ENCODE data around the gene HERC6.
"Not testable (repeated sequence)": the region's sequence is repeated elsewhere in the genome, so short reads cannot be mapped to it uniquely, and the experiment has no call there.

HERC6 gene

DNA sequence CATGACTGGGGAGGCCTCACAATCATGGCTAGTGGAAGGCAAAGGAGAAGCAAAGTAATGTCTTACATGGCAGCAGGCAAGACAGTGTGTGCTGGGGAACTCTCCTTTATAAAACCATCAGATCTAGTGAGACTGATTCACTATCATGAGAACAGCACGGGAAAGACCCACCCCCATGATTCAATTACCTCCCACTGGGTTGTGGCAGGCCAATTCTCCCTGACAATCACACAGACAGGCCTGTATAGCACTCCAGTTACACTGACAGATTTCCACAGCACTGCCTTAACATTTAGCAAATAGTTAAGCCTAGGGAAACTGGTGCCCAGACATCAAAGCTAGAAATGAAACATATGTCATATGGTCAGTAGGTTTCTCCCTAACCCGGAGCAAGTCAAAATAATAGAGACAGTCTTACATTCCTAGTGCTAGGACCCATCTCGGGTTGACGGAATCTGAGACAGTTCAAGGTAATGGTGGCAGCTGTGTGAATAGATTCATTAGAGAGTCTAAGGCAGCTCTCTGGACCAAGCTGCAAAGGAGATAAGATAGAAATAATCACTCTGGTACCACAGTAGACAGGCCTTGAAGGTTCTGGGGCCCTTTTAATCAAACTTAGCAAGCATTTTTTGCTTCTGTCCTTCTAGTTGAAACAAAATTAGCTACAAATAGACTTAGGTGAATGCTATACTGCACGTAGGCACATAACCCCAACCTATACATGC lies 68.9 kb downstream of the HERC6 start:
- no peak for DNase-seq (ENCODE audit: low read depth)

DNA sequence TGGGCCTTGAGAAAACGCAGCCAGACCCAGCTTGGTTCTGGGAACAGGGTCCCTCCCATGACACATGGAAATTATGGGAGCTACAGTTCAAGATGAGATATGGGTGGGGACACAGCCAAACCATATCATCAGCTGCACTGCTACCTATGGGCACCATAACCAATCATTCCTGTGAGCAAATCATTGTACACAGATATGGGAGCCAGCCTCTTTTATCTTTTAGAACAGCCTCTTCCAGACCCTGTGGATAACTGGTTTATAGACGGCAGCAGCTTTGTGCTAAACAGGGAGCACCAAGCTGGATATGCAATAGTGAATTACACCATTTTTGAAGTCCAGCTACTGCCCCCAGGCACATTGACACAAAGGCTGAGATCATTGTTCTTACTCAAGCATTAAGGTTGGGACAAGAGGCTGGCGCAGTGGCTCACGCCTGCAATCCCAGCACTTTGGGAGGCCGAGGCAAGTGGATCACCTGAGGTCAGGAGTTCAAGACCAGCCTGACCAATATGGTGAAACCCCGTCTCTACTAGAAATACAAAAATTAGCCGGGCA lies 69.6 kb downstream of the HERC6 start:
- not testable (repeated sequence) for DNase-seq (ENCODE audit: low read depth)

DNA sequence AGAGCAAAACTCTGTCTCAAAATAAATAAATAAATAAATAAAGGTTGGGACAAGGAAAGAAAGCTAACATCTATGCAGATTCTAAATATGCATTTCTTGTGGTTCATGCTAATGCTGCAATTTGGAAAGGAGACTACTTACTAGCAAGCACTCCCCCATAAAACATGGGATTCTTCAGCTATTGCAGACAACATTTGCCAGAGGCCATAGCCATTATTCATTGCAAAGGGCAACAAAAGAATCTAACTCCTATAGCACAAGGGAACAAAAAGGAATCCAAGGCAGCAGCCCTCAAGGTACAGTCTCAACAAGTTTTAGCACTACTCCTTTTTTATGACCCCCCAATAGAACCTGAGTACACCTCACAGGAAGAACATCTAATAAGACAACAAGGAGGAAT lies 70.2 kb downstream of the HERC6 start:
- DNase-seq (ENCODE audit: low read depth) = no peak

DNA sequence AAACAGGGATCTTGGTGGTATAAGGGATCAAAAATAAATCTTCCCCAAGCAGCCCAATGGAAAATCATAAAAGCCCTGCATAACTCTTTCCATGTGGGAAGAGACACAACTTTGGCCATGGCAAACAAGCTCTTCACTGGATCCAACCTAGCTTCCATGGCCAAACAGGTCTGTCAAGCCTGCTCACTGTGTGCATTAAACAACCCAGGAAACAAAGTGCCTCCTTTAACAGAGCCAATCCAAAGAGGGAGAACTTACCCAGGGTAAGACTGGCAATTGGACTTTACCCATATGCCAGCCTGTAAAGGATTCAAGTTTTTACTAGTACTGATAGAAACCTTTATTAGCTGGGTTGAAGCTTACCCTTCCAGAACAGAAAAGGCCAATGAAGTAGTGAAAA lies 70.6 kb downstream of the HERC6 start:
- DNase-seq (ENCODE audit: low read depth) = no peak

DNA sequence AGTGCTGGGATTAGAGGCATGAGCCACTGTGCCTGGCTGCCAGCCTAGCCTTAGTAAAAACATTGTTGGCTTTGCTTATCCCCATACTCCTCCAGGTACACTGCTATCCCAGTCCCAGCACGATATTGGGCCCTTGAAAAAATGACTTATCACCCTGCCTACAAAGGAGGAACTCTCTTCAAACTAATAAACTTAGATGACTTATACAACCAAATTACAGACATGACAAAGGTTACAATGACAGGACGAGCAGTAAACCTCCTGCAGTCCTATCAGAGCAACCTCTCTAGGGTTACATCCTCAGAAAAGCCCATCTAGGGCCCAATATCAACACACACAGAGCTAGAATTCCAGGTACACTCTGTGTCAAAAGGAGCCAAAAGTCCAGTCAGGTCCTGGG lies 72.6 kb downstream of the HERC6 start:
- DNase-seq (ENCODE audit: low read depth) = no peak

DNA sequence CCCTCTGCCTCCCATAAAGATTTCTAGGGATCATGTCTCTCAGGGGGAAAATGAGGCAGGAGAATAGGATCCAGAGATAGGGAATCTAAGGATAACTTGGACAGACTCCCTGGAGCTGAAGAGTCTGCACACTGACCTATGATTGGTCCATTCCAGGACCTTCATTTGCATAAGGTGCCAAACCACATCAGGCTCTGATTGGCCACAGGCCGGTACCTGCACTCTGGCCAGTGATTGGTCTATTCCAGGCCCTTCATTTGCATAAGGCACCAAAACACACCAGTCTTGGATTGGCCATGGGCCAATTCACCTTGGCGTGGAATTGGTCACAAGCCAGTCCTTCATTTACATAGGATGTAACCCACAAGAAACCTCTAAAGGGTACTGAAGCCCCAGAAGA lies 74.3 kb downstream of the HERC6 start:
- no peak for DNase-seq (ENCODE audit: low read depth)

DNA sequence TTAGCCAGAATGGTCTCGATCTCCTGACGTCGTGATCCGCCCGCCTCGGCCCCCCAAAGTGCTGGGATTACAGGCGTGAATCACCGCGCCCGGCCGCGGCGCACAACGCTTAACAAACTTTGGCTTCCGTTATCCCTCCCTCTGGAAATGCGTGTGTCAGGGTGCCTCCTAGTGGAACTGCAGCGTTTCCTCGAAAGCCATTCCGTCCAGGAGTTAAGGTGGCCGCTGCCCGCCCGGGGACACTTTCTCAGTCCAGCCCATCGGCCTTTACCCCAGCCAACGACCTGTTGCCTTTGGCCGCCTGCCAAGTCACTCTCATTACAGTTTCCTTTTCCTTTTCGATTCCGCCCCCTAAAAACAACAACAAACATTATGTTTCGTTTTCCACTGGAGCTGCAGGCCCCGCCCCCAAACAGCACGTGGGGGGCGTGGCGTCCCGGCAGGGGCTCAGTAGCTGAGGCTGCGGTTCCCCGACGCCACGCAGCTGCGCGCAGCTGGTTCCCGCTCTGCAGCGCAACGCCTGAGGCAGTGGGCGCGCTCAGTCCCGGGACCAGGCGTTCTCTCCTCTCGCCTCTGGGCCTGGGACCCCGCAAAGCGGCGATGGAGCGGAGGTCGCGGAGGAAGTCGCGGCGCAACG lies 78.1 kb downstream of the HERC6 start, which contains the start of gene HERC5:
TSS of gene HERC5 (plus strand) at position 450 of the 637 bp plus-strand sequence. CDS start at position 601, 151 bp downstream.
- peak; percentile 87 for DNase-seq (ENCODE audit: low read depth)

DNA sequence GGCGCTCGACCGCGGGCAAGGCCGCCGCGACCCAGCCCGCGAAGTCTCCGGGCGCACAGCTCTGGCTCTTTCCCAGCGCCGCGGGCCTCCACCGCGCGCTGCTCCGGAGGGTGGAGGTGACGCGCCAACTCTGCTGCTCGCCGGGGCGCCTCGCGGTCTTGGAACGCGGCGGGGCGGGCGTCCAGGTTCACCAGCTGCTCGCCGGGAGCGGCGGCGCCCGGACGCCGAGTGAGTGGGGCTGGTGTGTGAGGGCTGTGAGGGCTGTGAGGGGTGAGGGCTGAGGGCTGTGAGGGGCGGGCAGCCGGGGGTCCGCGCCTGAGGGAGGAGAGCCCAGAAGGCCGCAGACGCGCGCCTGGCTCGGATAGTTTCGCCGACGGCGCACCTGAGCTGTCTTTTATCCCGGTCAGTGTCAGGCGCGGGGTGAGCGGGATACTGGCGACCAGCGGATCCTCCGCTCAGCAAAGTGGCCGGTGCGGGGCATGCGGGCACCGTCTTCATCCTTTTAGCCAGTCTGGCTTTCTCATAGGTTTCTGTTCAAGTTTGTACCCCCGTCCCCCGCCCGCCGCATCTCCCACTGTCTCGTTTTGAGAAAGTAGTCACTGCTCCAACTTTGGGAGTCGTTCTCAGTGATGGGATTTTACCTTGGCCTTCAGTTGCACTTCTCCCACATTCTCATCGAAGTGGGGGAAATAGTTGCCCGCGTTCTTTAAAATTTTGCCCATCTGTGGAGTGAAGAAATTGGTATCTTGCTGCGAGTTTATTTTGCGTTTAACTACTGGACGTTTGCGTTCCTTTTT lies 78.9 kb downstream of the HERC6 start:
- peak; percentile 17 for DNase-seq (ENCODE audit: low read depth)

DNA sequence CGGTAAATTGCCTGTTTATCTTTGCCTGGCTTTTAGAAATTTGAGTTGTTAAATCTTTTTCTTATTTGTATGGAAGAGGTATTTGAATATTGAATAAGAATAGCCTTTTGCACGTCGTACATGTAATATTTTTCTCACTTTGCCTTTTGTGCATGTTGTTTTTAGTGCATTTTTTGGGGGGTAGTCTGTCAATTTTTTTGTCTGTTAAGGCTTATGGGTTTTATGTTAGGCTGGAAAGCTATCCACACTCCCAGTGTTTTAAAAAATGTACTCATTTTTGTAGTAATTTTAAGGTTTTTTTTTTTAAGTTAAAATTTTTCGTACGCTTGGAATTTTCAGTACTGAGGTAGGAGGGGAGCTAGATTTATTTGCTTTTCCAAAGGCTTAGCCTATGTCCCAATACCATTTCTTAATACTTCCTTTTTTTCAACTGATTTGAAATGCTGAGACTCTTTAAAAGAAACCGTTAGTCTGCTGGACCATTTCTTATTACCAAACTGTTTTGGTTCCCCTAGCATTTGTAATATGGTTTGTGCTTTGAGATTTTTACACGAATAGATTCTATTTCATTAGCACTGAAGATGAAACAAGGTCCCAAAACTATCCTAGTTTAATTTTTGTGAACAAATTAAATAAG lies 79.6 kb downstream of the HERC6 start:
- DNase-seq (ENCODE audit: low read depth) = no peak

DNA sequence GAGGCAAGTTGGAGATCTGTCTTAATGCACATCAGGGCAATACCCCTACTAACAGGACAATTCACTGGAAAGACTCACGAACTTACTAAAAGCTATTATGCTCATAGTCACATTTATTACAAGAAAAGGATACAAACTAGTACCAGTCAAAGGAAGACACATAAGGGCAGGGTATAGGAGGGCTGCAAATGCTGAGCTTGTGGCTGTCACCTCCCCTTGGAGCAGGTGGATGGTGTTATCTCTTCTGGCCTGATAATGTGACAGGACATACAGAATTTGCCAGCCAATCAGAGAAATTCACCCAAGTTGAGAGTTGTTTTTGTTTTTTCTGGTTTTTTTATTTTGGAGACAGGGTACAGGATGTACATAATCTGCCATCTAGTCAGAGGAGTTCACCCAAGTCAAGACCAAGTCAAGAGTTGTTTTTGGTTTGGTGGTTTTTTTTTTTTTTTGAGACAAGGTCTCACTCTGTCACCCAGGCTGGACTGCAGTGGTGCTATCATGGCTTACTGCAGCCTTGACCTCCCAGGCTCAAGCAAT lies 87.1 kb downstream of the HERC6 start:
- DNase-seq (ENCODE audit: low read depth) = no peak

DNA sequence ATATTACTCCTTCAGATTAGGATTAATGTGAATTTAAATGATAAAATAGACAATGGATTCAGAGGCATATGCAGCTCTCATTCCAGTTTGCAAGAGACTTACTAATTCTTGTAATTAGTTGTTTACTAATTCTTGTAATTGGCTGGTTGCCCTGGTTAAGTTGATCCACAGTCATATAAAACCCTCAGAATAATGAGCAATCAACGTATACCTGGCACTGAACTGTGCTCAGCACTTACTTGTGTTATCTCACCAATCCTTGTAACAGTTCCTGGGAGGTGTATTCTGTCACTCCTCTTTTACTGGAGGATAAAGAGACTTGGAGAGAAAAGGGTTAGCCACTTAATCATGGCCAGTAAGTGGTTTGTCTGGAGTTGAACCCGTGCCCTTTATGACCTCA lies 88.7 kb downstream of the HERC6 start:
- no peak for DNase-seq (ENCODE audit: low read depth)

DNA sequence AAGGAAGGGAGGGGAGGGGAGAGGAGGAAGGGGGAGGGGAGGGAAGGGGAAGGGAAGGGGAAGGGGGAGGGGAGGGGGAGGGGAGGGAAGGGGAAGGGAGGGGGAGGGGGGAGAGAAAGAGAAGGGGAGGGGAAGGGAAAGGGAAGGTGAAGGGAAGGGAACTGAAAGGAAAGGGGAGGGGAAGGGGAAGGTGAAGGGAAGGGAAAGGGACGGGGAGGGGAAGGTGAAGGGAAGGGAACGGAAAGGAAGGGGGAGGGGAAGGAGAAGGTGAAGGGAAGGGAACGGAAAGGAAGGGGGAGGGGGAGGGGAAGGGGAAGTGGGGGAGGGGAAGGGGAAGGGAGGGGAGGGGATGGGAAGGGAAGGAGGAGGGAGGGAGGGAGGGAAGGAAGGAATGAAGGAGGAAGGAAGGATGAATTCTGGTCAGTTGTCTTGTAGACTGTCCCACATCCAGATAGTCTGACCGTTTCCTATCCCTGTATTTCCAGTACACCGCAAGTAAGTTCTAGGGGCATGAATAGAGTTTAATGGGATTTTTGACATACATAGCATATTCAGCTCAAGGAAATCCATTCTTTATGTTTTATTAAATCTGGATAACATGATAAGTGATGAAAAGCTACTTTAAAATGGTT lies 98.7 kb downstream of the HERC6 start:
- DNase-seq (ENCODE audit: low read depth) = no peak

DNA sequence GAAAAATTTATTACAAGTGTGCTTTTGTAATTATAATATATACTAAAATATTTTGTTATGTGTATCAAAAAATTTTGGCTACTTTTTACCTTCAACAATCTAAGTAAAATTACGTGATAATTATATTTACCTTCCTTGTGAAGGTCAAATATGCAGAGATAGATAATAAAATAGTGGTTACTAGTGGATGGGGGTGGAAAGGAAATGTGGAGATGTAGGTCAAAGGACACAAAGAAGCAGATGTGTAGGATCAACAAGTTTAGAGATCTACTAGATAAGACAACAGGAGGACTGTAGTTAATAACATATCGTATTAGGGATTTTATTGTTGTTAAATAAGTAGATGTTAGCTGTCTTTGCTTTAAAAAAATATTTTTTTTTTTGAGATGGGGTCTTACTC lies 99.6 kb downstream of the HERC6 start:
- DNase-seq (ENCODE audit: low read depth) = no peak

DNA sequence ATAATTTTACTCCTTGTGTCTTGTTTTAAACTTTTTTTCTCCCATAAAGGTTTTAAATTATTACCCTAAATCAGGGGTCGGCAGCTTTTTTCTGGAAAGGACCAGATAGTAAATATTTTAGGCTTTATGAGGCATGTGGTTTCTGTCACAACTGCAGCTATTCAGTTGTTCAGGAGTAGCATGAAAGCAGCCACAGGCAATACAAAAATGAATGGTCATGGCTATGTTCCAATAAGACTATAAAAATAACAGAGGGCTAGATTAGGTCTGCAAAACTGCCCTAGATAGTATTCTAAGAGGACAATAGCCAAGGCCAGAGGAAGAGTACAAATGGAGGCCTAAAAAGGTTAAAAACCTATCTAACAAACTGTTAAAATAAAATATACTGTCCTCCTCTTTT lies 102.9 kb downstream of the HERC6 start:
- no peak for DNase-seq (ENCODE audit: low read depth)

DNA sequence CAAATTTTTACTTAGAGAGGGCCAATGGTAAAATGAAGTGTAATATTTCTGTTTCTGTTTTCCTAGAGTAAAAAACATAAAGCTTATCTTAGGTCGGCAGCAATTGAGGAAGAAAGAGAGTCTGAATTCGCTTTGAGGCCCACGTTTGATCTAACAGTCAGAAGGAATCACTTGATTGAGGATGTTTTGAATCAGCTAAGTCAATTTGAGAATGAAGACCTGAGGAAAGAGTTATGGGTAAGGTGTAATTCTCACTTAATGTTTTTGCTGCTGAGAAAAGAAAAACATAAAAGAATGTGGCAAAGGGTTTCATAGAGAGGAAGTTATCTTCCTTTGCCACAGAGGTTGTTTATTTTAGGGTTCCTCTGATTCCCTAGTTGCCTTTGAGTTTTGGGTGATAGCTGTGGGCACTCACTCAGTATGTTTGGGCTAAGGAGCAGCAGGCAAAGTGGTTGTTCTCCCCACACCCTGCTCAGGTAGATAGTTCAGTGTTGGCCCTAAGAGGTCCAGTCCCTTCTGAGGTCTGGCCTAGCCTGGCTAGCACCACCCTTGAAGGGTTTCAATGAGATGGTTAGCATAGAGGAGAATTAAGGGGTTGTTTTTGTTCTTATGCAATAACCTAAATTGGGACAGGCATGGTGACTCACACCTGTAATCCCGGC lies 110.6 kb downstream of the HERC6 start:
- DNase-seq (ENCODE audit: low read depth) = no peak

Measured in stimulated activated CD4-positive, alpha-beta T cell treated with anti-CD3 and anti-CD28 coated beads, Interleukin-2, amount 100 ng/mL, for 4 hours (primary cell).